H9 (cell line): ENCODE results near the gene RDH11. TPM values are rescaled to one million over a fixed set of nuclear protein-coding genes. Genes with fewer than 3 reads are reported as not detected.

Experiments used
- DNase-seq: peaks from one replicate; pipeline ENCODE4 v3.0.0-alpha.2; 2017
- H2AFZ ChIP-seq: one replicate; pipeline ENCODE4 v1.6.1; 2013; ENCODE audit warnings: mild to moderate bottlenecking, low read length, control low read depth, moderate library complexity
- H2AK5ac ChIP-seq: 2 replicates; pipeline ENCODE4 v1.6.1; 2013; ENCODE audit warnings: low read length, control low read depth, mixed read lengths; ENCODE audit not compliant: insufficient read length
- H2BK120ac ChIP-seq: one replicate; pipeline ENCODE4 v1.6.1; 2013; ENCODE audit warnings: low read depth, mild to moderate bottlenecking, low read length, control low read depth, inconsistent platforms; ENCODE audit not compliant: poor library complexity, severe bottlenecking
- H2BK12ac ChIP-seq: 2 replicates; pipeline ENCODE4 v1.6.1; 2013; ENCODE audit warnings: low read length, control low read depth, mixed read lengths, low read depth; ENCODE audit not compliant: insufficient read length
- H2BK15ac ChIP-seq: 2 replicates; pipeline ENCODE4 v1.6.1; 2013; ENCODE audit warnings: low read depth, low read length, control low read depth
- H2BK20ac ChIP-seq: one replicate; pipeline ENCODE4 v1.6.1; 2013; ENCODE audit warnings: low read depth, mild to moderate bottlenecking, low read length, control low read depth, inconsistent platforms; ENCODE audit not compliant: poor library complexity, severe bottlenecking
- H2BK5ac ChIP-seq: 2 replicates; pipeline ENCODE4 v1.6.1; 2013; ENCODE audit warnings: low read length, control low read depth, mixed read lengths; ENCODE audit not compliant: insufficient read length
- H3K14ac ChIP-seq: 2 replicates; pipeline ENCODE4 v1.6.1; 2013; ENCODE audit warnings: low read length, control low read depth; ENCODE audit not compliant: insufficient read depth
- H3K18ac ChIP-seq: 2 replicates; pipeline ENCODE4 v1.6.1; 2013; ENCODE audit warnings: low read depth, mild to moderate bottlenecking, mixed read lengths, low read length, control low read depth; ENCODE audit not compliant: insufficient read length
- H3K23ac ChIP-seq: 2 replicates; pipeline ENCODE4 v1.6.1; 2013; ENCODE audit warnings: low read length, control low read depth, mixed read lengths, low read depth; ENCODE audit not compliant: insufficient read length
- H3K23me2 ChIP-seq: 2 replicates; pipeline ENCODE4 v1.6.1; 2013; ENCODE audit warnings: low read depth, mild to moderate bottlenecking, mixed read lengths, low read length, control low read depth; ENCODE audit not compliant: insufficient read length, poor library complexity, severe bottlenecking
- H3K27ac ChIP-seq: 2 replicates; pipeline ENCODE4 v1.5.1; 2013; ENCODE audit warnings: low read length, control low read depth, mixed read lengths, low read depth; ENCODE audit not compliant: insufficient read length
- H3K27me3 ChIP-seq: 2 replicates; pipeline ENCODE4 v1.6.1; 2013; ENCODE audit warnings: low read length, control low read depth, inconsistent platforms; ENCODE audit not compliant: insufficient read depth
- H3K4ac ChIP-seq: 2 replicates; pipeline ENCODE4 v1.6.1; 2013; ENCODE audit warnings: low read depth, mild to moderate bottlenecking, control low read depth, inconsistent platforms, low read length, moderate library complexity
- H3K4me1 ChIP-seq: 2 replicates; pipeline ENCODE4 v1.6.1; 2013; ENCODE audit warnings: low read length, control low read depth, inconsistent platforms; ENCODE audit not compliant: insufficient read depth
- H3K4me2 ChIP-seq: 2 replicates; pipeline ENCODE4 v1.6.1; 2013; ENCODE audit warnings: low read length, control low read depth, mixed read lengths; ENCODE audit not compliant: insufficient read length, insufficient read depth
- H3K56ac ChIP-seq: 2 replicates; pipeline ENCODE4 v1.6.1; 2013; ENCODE audit warnings: low read depth, mild to moderate bottlenecking, mixed read lengths, low read length, control low read depth; ENCODE audit not compliant: insufficient read length
- H3K79me1 ChIP-seq: 2 replicates; pipeline ENCODE4 v1.6.1; 2013; ENCODE audit warnings: low read depth, mild to moderate bottlenecking, moderate library complexity, low read length, control low read depth, inconsistent platforms; ENCODE audit not compliant: insufficient read depth, poor library complexity, severe bottlenecking
- H3K79me2 ChIP-seq: 2 replicates; pipeline ENCODE4 v1.6.1; 2013; ENCODE audit warnings: low read length, control low read depth, inconsistent platforms; ENCODE audit not compliant: insufficient read depth
- H3K9ac ChIP-seq: 2 replicates; pipeline ENCODE4 v1.6.1; 2013; ENCODE audit warnings: low read length, control low read depth, mixed read lengths; ENCODE audit not compliant: insufficient read length; ENCODE audit errors: extremely low read depth
- H3K9me3 ChIP-seq: one replicate; pipeline ENCODE4 v1.6.1; 2013; ENCODE audit warnings: low read depth, low read length, inconsistent platforms; ENCODE audit not compliant: control insufficient read depth
- H3T11ph ChIP-seq: one replicate; pipeline ENCODE4 v1.6.1; 2013; ENCODE audit warnings: mild to moderate bottlenecking, low read length, control low read depth, inconsistent platforms
- H4K20me1 ChIP-seq: one replicate; pipeline ENCODE4 v1.6.1; 2013; ENCODE audit not compliant: control insufficient read depth, insufficient read length, insufficient read depth
- H4K5ac ChIP-seq: 2 replicates; pipeline ENCODE4 v1.6.1; 2013; ENCODE audit warnings: low read depth, mild to moderate bottlenecking, mixed read lengths, low read length, control low read depth; ENCODE audit not compliant: insufficient read length
- H4K8ac ChIP-seq: replicated peaks from 2 replicates; pipeline ENCODE4 v1.6.1; 2013; ENCODE audit warnings: low read length, control low read depth, mixed read lengths, low read depth; ENCODE audit not compliant: insufficient read length
- H4K91ac ChIP-seq: 2 replicates; pipeline ENCODE4 v1.6.1; 2013; ENCODE audit warnings: low read depth, mild to moderate bottlenecking, moderate library complexity, mixed read lengths, low read length, control low read depth; ENCODE audit not compliant: insufficient read length
- H3K27ac Mint-ChIP-seq, 3 experiments: 2 replicates in 2 of 3; 3 replicates in 1 of 3; pipeline ENCODE4 v1.8.0; 2020 to 2021; ENCODE audit warnings: mixed read lengths in 3 of 3, mild to moderate bottlenecking in 1 of 3, moderate library complexity in 1 of 3
- H3K27me3 Mint-ChIP-seq: 2 replicates; pipeline ENCODE4 v1.8.0; 2021; ENCODE audit warnings: low read depth, mild to moderate bottlenecking, moderate library complexity, mixed read lengths
- H3K36me3 Mint-ChIP-seq, 3 experiments: 2 replicates in 2 of 3; 3 replicates in 1 of 3; pipeline ENCODE4 v1.8.0; 2020 to 2021; ENCODE audit warnings: low read depth in 3 of 3, mixed read lengths in 3 of 3; ENCODE audit not compliant: insufficient read depth in 1 of 3
- H3K4me1 Mint-ChIP-seq, 2 experiments: 2 replicates each; pipeline ENCODE4 v1.8.0; 2020; ENCODE audit warnings: mixed read lengths in 2 of 2
- H3K4me3 Mint-ChIP-seq, 2 experiments: 2 replicates in 1 of 2; 3 replicates in 1 of 2; pipeline ENCODE4 v1.8.0; 2020 to 2021; ENCODE audit warnings: mild to moderate bottlenecking in 2 of 2, mixed read lengths in 2 of 2, moderate library complexity in 1 of 2
- H3K9me3 Mint-ChIP-seq, 2 experiments: 2 replicates in 1 of 2; 3 replicates in 1 of 2; pipeline ENCODE4 v1.8.0; 2020; ENCODE audit warnings: mild to moderate bottlenecking in 2 of 2, mixed read lengths in 2 of 2, moderate library complexity in 1 of 2
- CTCF ChIP-seq: fragments of 200-600 bp; sonication (generic); conservative IDR thresholded peaks from 3 replicates; pipeline ENCODE4 v1.8.0; 2021; ENCODE audit warnings: antibody characterized with exemption, mild to moderate bottlenecking
- WGBS: extraction: QIAGEN DNeasy Blood & Tissue Kit; methylation state at CpG from one replicate; pipeline ENCODE4 v1.1.7; 2013; ENCODE audit warnings: missing lambda C conversion rate, low lambda C conversion rate, mixed read lengths; ENCODE audit not compliant: insufficient read length; ENCODE audit errors: extremely low coverage; 5-methylcytosine and 5-hydroxymethylcytosine counted together
- total RNA-seq: library from RNA; stranded (reverse); gene quantifications from 2 replicates; pipeline ENCODE4 v1.2.1, GENCODE V29; 2021

Gene RDH11
- total RNA-seq, 1 experiment from 2014 or later: 83.4 TPM

GRCh38 chr14:67725171-67725570 lies 29.6 kb upstream of the RDH11 start:
- no peaks in the 10 kb centered on the region for H3K36me3 Mint-ChIP-seq
- Histone ChIP-seq H4K91ac (no peak overlapping the region), H3K18ac (no peak overlapping the region), H3K14ac (no peak overlapping the region), H4K5ac (no peak overlapping the region), H3K23me2 (no peaks in the 10 kb centered on the region), H2AFZ (no peak overlapping the region), H4K8ac (no peak overlapping the region), H3K79me1 (no peaks in the 10 kb centered on the region), H3K4me1 (no peaks in the 10 kb centered on the region), H3K56ac (no peak overlapping the region), H2BK5ac (no peak overlapping the region), H3K4me2 (no peak overlapping the region), H3K27me3 (no peaks in the 10 kb centered on the region), H2BK120ac (no peak overlapping the region), H2BK20ac (no peak overlapping the region), H3K9me3 (no peaks in the 10 kb centered on the region), H3K27ac (no peak overlapping the region), H3K79me2 (no peaks in the 10 kb centered on the region), H2AK5ac (no peak overlapping the region), H2BK12ac (no peak overlapping the region), H3K23ac (no peak overlapping the region), H2BK15ac (no peak overlapping the region), H3T11ph (no peak overlapping the region), H3K4ac (no peak overlapping the region), H4K20me1 (no peaks in the 10 kb centered on the region), H3K9ac (no peak overlapping the region)
- WGBS: no CpG with 5 or more reads among the region's 5 CpGs
- no peak for DNase-seq
- H3K4me1 Mint-ChIP-seq: peaks cover 26 to 30% of the 10 kb centered on the region in 2 experiments
- H3K9me3 Mint-ChIP-seq: no peaks in the 10 kb centered on the region
- no peak overlapping the region for H3K27ac Mint-ChIP-seq
- no peak for TF ChIP-seq CTCF
- peaks cover 13% of the 10 kb centered on the region for H3K27me3 Mint-ChIP-seq
- no peak overlapping the region for H3K4me3 Mint-ChIP-seq
